CD4-positive, alpha-beta memory T cell (primary cell): ENCODE data around the gene NEB. TPM values are rescaled to one million over a fixed set of nuclear protein-coding genes. Genes with fewer than 3 reads are reported as not detected.
A peak's percentile ranks its signal among the peaks of the same experiment; 100 is the strongest.

Source experiments
- CTCF ChIA-PET: fragments of 350-600 bp; sonication (Branson Sonifier 250); formaldehyde crosslinking; loops from one replicate; lab custom pipeline; 2021; ENCODE audit warnings: inconsistent platforms; ENCODE audit not compliant: partially characterized antibody; lab: Charles Lee
- POLR2A ChIA-PET: fragments of 350-600 bp; sonication (Branson Sonifier 250); formaldehyde crosslinking; loops from one replicate; lab custom pipeline; 2021; ENCODE audit not compliant: partially characterized antibody; lab: Charles Lee
- DNase-seq, 5 donors: peaks; one replicate each; pipeline versions ENCODE4 v3.0.0 to v3.0.0-alpha.2; 2020 to 2022; ENCODE audit warnings: mixed read lengths in 1 of 5
- H3K27ac ChIP-seq: one replicate; pipeline ENCODE4 v1.7.0; 2013; ENCODE audit warnings: low read depth, low read length
- H3K27me3 ChIP-seq: 2 replicates; pipeline ENCODE4 v1.7.0; 2013; ENCODE audit warnings: mild to moderate bottlenecking, low read length, moderate library complexity; ENCODE audit not compliant: insufficient read depth
- H3K36me3 ChIP-seq: 2 replicates; pipeline ENCODE4 v1.7.0; 2013; ENCODE audit warnings: mild to moderate bottlenecking, low read length, moderate library complexity; ENCODE audit not compliant: insufficient read depth
- H3K4me1 ChIP-seq: 2 replicates; pipeline ENCODE4 v1.7.0; 2013; ENCODE audit warnings: mild to moderate bottlenecking, low read length, moderate library complexity; ENCODE audit not compliant: insufficient read depth
- H3K4me3 ChIP-seq, 2 donors: one replicate each; pipeline ENCODE4 v1.7.0; 2013; ENCODE audit warnings: low read length in 2 of 2, mild to moderate bottlenecking in 1 of 2
- H3K9me3 ChIP-seq, 2 donors: one replicate each; pipeline ENCODE4 v1.7.0; 2013; ENCODE audit warnings: low read length in 2 of 2, control low read depth in 1 of 2; ENCODE audit not compliant: control insufficient read depth in 1 of 2
- H3K27ac Mint-ChIP-seq, 7 donors: one replicate each; pipeline ENCODE4 v1.8.0; 2020 to 2021; ENCODE audit warnings: mixed read lengths in 7 of 7, mild to moderate bottlenecking in 6 of 7, inconsistent platforms in 3 of 7, moderate library complexity in 3 of 7
- H3K27me3 Mint-ChIP-seq, 2 donors: one replicate each; pipeline ENCODE4 v1.8.0; 2020 to 2021; ENCODE audit warnings: mixed read lengths in 2 of 2
- H3K36me3 Mint-ChIP-seq, 2 donors: one replicate each; pipeline ENCODE4 v1.8.0; 2020 to 2021; ENCODE audit warnings: mixed read lengths in 2 of 2, inconsistent platforms in 1 of 2, mild to moderate bottlenecking in 1 of 2
- H3K4me1 Mint-ChIP-seq, 4 donors: one replicate each; pipeline ENCODE4 v1.8.0; 2020 to 2021; ENCODE audit warnings: mixed read lengths in 4 of 4, mild to moderate bottlenecking in 1 of 4
- H3K4me3 Mint-ChIP-seq, 8 donors: one replicate each; pipeline ENCODE4 v1.8.0; 2020 to 2021; ENCODE audit warnings: mixed read lengths in 8 of 8, mild to moderate bottlenecking in 7 of 8, moderate library complexity in 6 of 8, inconsistent platforms in 3 of 8
- H3K9me3 Mint-ChIP-seq, 8 donors: one replicate each; pipeline ENCODE4 v1.8.0; 2020 to 2021; ENCODE audit warnings: mixed read lengths in 8 of 8, mild to moderate bottlenecking in 5 of 8, inconsistent platforms in 3 of 8, moderate library complexity in 1 of 8
- intact Hi-C: fragments of 100-400 bp; cut with micrococcal nuclease; formaldehyde crosslinking; loops from one replicate; pipeline ENCODE4 v1.15.1; 2023
- polyA plus RNA-seq, 2 donors: library from polyadenylated mRNA; unstranded; fragments of 300-500 nt; fragmentation: Illumina TruSeq; gene quantifications; one replicate each; pipeline ENCODE4 v1.2.3, GENCODE V29; 2021
- total RNA-seq, 2 experiments: library from RNA; stranded (reverse); gene quantifications; one replicate each; pipeline ENCODE4 v1.2.3, GENCODE V29; 2021

Gene NEB
- total and polyA plus RNA-seq, 4 experiments from 2014 or later = 0.17 to 2.1 (median 0.91) TPM; not detected in 1

GRCh38 chr2:151522556-151522955, 211.7 kb downstream of the NEB start:
- intact Hi-C loops = no loop called here

DNA sequence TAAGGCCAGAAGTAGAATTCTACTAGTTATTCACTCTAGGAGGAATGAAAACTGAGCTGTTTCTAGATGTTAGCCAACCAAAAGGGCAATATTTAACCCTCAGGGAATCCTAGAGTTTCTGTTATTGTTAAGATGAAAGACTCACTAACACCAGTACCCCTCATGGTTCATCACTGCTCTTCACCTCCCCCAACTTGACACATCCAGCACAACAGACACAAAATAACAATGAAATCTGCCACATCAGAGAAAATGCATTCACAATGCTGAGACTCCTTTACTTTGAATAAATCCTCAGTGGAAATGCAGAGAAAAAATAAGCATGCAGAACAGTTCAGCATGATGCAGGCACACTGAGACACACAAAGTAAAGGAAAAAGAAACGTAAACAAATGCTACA, 213.3 kb downstream of the NEB start:
- no peak for DNase-seq
- Histone ChIP-seq H3K9me3 (no peaks in the 10 kb centered on the region), H3K27ac (no peak overlapping the region), H3K36me3 (no peaks in the 10 kb centered on the region), H3K4me3 (no peak overlapping the region), H3K4me1 (no peaks in the 10 kb centered on the region), H3K27me3 (no peaks in the 10 kb centered on the region)
- no peak overlapping the region for H3K4me3 Mint-ChIP-seq
- H3K36me3 Mint-ChIP-seq = peaks cover 2 to 21% of the 10 kb centered on the region in 2 donors
- intact Hi-C loops = no loop called here
- POLR2A ChIA-PET = no interaction called here
- H3K27me3 Mint-ChIP-seq = no peaks in the 10 kb centered on the region
- H3K9me3 Mint-ChIP-seq = no peaks in the 10 kb centered on the region
- no peaks in the 10 kb centered on the region for H3K4me1 Mint-ChIP-seq
- H3K27ac Mint-ChIP-seq = no peak overlapping the region
- CTCF ChIA-PET = no interaction called here

More at GRCh38 chr2:151522556-151522955, 211.7 kb downstream of the NEB start:
- CTCF ChIA-PET = no interaction called here
- Histone ChIP-seq H3K4me3 (no peak overlapping the region), H3K27me3 (no peaks in the 10 kb centered on the region), H3K27ac (no peak overlapping the region), H3K4me1 (no peaks in the 10 kb centered on the region), H3K36me3 (no peaks in the 10 kb centered on the region), H3K9me3 (no peaks in the 10 kb centered on the region)
- H3K9me3 Mint-ChIP-seq = no peaks in the 10 kb centered on the region
- H3K4me1 Mint-ChIP-seq = no peaks in the 10 kb centered on the region
- H3K27ac Mint-ChIP-seq = no peak overlapping the region
- no peak for DNase-seq
- no peak overlapping the region for H3K4me3 Mint-ChIP-seq
- peaks cover 0 to 23% of the 10 kb centered on the region in 2 donors for H3K36me3 Mint-ChIP-seq
- POLR2A ChIA-PET = no interaction called here
- no peaks in the 10 kb centered on the region for H3K27me3 Mint-ChIP-seq

DNA sequence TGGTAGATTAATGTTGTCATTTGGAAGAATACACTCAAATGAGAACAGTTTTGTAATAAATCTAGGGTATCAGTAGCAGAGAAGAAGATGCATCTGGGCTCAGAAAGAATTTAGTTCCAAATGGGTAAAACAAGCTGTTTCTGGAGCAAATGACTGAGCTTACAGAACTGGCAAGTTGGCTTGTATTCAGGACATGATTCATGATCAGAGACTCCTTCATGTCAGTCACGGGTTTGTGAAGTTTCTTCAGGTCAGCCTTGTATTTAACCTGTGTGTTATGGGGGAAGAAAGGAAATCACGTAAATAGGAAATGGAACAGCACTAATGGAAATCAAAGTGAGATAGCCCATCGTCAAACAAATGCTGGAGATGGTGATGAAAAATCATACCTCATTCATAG, 215.5 kb downstream of the NEB start:
- CTCF ChIA-PET = no interaction called here
- no peak for DNase-seq
- H3K9me3 Mint-ChIP-seq = no peaks in the 10 kb centered on the region
- H3K36me3 Mint-ChIP-seq = peaks cover 2 to 27% of the 10 kb centered on the region in 2 donors
- intact Hi-C loops = no loop called here
- no peaks in the 10 kb centered on the region for H3K27me3 Mint-ChIP-seq
- Histone ChIP-seq H3K4me3 (no peak overlapping the region), H3K36me3 (no peaks in the 10 kb centered on the region), H3K27me3 (no peaks in the 10 kb centered on the region), H3K27ac (no peak overlapping the region), H3K4me1 (no peaks in the 10 kb centered on the region), H3K9me3 (no peaks in the 10 kb centered on the region)
- POLR2A ChIA-PET = no interaction called here
- H3K4me3 Mint-ChIP-seq = no peak overlapping the region
- no peaks in the 10 kb centered on the region for H3K4me1 Mint-ChIP-seq
- H3K27ac Mint-ChIP-seq = no peak overlapping the region

GRCh38 chr2:151508519-151508918, 225.8 kb downstream of the NEB start:
- Histone ChIP-seq H3K36me3 (no peaks in the 10 kb centered on the region), H3K4me3 (no peak overlapping the region), H3K4me1 (no peaks in the 10 kb centered on the region), H3K9me3 (no peaks in the 10 kb centered on the region), H3K27ac (no peak overlapping the region), H3K27me3 (no peaks in the 10 kb centered on the region)
- Mint-ChIP-seq H3K36me3 (peaks cover 3 to 24% of the 10 kb centered on the region in 2 donors), H3K4me1 (no peaks in the 10 kb centered on the region), H3K9me3 (no peaks in the 10 kb centered on the region), H3K4me3 (no peak overlapping the region), H3K27ac (no peak overlapping the region), H3K27me3 (no peaks in the 10 kb centered on the region)
- ChIA-PET POLR2A (no interaction called here), CTCF (no interaction called here)
- intact Hi-C loops = no loop called here
- peak in 1 of 5 donors; percentile 28 for DNase-seq

GRCh38 chr2:151506170-151506569, 228.1 kb downstream of the NEB start:
- no peaks in the 10 kb centered on the region for H3K27me3 Mint-ChIP-seq
- intact Hi-C loops = no loop called here
- no peaks in the 10 kb centered on the region for H3K4me1 ChIP-seq
- DNase-seq = no peak
- no peaks in the 10 kb centered on the region for H3K36me3 ChIP-seq
- H3K27ac Mint-ChIP-seq = no peak overlapping the region
- no peaks in the 10 kb centered on the region for H3K4me1 Mint-ChIP-seq
- H3K27me3 ChIP-seq = no peaks in the 10 kb centered on the region
- H3K4me3 ChIP-seq = no peak overlapping the region
- H3K4me3 Mint-ChIP-seq = no peak overlapping the region
- H3K9me3 ChIP-seq = no peaks in the 10 kb centered on the region
- H3K27ac ChIP-seq = no peak overlapping the region
- ChIA-PET CTCF (no interaction called here), POLR2A (no interaction called here)
- peaks cover 0 to 14% of the 10 kb centered on the region in 2 donors for H3K36me3 Mint-ChIP-seq
- H3K9me3 Mint-ChIP-seq = no peaks in the 10 kb centered on the region

- Mint-ChIP-seq H3K27ac (no peak overlapping the region), H3K4me3 (no peak overlapping the region), H3K36me3 (peaks cover 3 to 7% of the 10 kb centered on the region in 2 donors), H3K27me3 (no peaks in the 10 kb centered on the region), H3K9me3 (no peaks in the 10 kb centered on the region), H3K4me1 (no peaks in the 10 kb centered on the region)
- Histone ChIP-seq H3K27ac (no peak overlapping the region), H3K4me3 (no peak overlapping the region), H3K9me3 (no peaks in the 10 kb centered on the region), H3K4me1 (no peaks in the 10 kb centered on the region), H3K27me3 (no peaks in the 10 kb centered on the region), H3K36me3 (no peaks in the 10 kb centered on the region)
- CTCF ChIA-PET = no interaction called here
- POLR2A ChIA-PET = no interaction called here
- intact Hi-C loops = no loop called here
- no peak for DNase-seq
These were observed 236.1 kb downstream of the NEB start for GRCh38 chr2:151498178-151498577.

DNA sequence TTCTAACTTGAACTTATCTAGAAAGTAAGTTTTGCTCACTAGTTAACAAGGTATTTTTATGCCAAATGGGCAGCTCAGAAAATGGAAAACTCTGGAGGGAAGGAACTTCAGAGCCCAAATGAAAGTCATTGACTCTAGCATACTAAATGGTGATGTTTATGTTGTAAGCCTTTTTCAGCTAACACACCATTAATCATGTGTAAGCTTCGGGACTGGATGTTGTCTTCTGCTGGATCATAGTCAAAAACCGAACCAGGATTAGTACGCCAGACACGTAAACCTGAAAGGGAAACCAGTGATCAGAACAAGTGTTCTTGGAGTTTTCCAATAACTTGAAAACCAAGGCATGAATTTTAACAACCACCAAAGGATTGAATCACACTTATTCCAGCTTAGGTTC, 242.8 kb downstream of the NEB start:
- Histone ChIP-seq H3K9me3 (no peaks in the 10 kb centered on the region), H3K36me3 (no peaks in the 10 kb centered on the region), H3K27me3 (no peaks in the 10 kb centered on the region), H3K27ac (no peak overlapping the region), H3K4me1 (no peaks in the 10 kb centered on the region), H3K4me3 (no peak overlapping the region)
- H3K27me3 Mint-ChIP-seq = no peaks in the 10 kb centered on the region
- H3K4me1 Mint-ChIP-seq = peaks cover 0 to 1% (median 0%) of the 10 kb centered on the region in 4 donors
- intact Hi-C loops = no loop called here
- no peak overlapping the region for H3K27ac Mint-ChIP-seq
- no peak for DNase-seq
- peaks cover 7 to 21% of the 10 kb centered on the region in 2 donors for H3K36me3 Mint-ChIP-seq
- ChIA-PET CTCF (no interaction called here), POLR2A (no interaction called here)
- H3K9me3 Mint-ChIP-seq = no peaks in the 10 kb centered on the region
- H3K4me3 Mint-ChIP-seq = no peak overlapping the region

DNA sequence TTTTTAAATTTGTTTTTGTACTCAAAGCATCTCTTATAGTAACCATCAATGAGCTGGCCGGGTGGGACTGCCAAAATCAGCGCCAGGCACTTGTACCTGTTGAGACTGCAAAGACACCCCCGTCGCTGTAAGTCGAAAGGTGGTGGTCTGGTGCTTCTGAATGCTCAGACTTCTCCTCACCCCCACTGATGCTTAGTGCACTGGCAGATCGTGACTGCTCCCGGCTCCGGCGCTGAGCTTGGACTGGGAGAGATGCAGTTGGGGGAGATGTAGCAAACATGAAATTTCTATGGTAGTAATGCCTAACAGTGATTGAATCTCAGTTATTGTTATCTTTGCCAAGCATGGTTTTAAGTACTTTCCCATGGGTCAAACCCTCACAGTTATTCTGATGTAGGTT, 244.0 kb downstream of the NEB start:
- H3K27me3 Mint-ChIP-seq = no peaks in the 10 kb centered on the region
- no peak overlapping the region for H3K27ac ChIP-seq
- H3K4me1 ChIP-seq = no peaks in the 10 kb centered on the region
- CTCF ChIA-PET = no interaction called here
- H3K4me3 Mint-ChIP-seq = no peak overlapping the region
- no peak for DNase-seq
- H3K36me3 ChIP-seq = no peaks in the 10 kb centered on the region
- H3K9me3 Mint-ChIP-seq = no peaks in the 10 kb centered on the region
- H3K27ac Mint-ChIP-seq = no peak overlapping the region
- no peaks in the 10 kb centered on the region for H3K27me3 ChIP-seq
- H3K4me1 Mint-ChIP-seq = peaks cover 0 to 2% (median under 1%) of the 10 kb centered on the region in 4 donors
- H3K36me3 Mint-ChIP-seq = peaks cover 12 to 27% of the 10 kb centered on the region in 2 donors
- H3K9me3 ChIP-seq = no peaks in the 10 kb centered on the region
- H3K4me3 ChIP-seq = no peak overlapping the region
- POLR2A ChIA-PET = no interaction called here
- intact Hi-C loops = no loop called here
